ENCODE measurements around the gene ADCY10. TPM values are rescaled to one million over a fixed set of nuclear protein-coding genes. Genes with fewer than 3 reads are reported as not detected.

Gene ADCY10
- total RNA-seq, 1 donor from 2014 or later: 0.26 TPM

GRCh38 chr1:167776616-167777268, 137.2 kb downstream of the ADCY10 start:
- H3K27me3 ChIP-seq (ENCODE audit: control insufficient read depth, insufficient read depth, low read length): no peaks in the 10 kb centered on the region
- no peak for TF ChIP-seq CTCF (IDR thresholded peaks at IDR 0.05; ENCODE audit: insufficient read depth, low read length, severe bottlenecking)
- no peak overlapping the region for H3K4me3 ChIP-seq (ENCODE audit: low read depth, low read length)
- H3K36me3 ChIP-seq (ENCODE audit: control insufficient read depth, insufficient read depth, low read length): peaks cover 8% of the 10 kb centered on the region
- DNase-seq (ENCODE audit: low read depth) (no peak), FAIRE-seq (no peak)

DNA sequence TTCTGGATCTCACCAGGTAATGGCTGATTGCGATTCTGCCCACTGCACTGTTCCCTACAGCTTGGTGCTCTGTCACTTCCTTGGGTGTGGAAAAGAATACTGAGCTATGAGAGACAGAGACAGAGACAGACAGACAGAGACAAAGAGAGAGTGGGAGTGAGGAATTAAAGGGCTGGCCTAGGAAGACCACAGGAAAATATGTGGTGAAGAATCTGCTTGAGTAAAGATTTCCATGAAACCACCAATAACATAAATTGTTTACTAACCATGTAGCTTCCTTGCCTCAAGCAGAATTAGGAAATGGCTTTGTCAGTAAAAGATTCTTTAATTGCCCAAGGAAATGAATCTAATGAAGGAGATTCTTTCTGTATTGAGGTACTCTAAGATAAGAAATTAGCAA, 137.8 kb downstream of the ADCY10 start:
- no peak overlapping the region for H3K4me3 ChIP-seq (ENCODE audit: low read depth, low read length)
- FAIRE-seq: peak; percentile 90
- no peak for TF ChIP-seq CTCF (IDR thresholded peaks at IDR 0.05; ENCODE audit: insufficient read depth, low read length, severe bottlenecking)
- H3K27me3 ChIP-seq (ENCODE audit: control insufficient read depth, insufficient read depth, low read length): no peaks in the 10 kb centered on the region
- peaks cover 9% of the 10 kb centered on the region for H3K36me3 ChIP-seq (ENCODE audit: control insufficient read depth, insufficient read depth, low read length)
- no peak for DNase-seq (ENCODE audit: low read depth)

DNA sequence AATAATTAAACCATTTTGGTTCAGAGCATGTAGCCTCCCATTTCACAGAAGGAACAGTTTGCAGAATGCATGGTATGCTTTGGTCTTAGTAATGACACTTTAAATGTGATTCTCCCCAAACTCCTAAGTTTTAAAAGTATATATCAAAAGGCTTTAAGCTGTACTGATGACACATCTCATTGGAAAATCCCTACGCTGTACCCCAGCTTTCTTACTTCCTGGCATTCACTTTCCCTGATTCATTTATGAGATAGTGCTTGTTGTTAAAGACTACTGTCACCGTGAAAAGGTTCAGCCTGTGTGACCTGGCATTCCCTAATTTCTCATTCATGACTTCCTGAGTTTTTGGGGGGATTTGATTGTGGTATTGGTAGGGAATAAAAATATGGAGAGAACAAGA, 138.8 kb downstream of the ADCY10 start:
- no peak for TF ChIP-seq CTCF (IDR thresholded peaks at IDR 0.05; ENCODE audit: insufficient read depth, low read length, severe bottlenecking)
- no peak overlapping the region for H3K4me3 ChIP-seq (ENCODE audit: low read depth, low read length)
- peaks cover 12% of the 10 kb centered on the region for H3K36me3 ChIP-seq (ENCODE audit: control insufficient read depth, insufficient read depth, low read length)
- FAIRE-seq (no peak), DNase-seq (ENCODE audit: low read depth) (peak; percentile 62)
- no peaks in the 10 kb centered on the region for H3K27me3 ChIP-seq (ENCODE audit: control insufficient read depth, insufficient read depth, low read length)

GRCh38 chr1:167774710-167775109, 139.2 kb downstream of the ADCY10 start:
- Histone ChIP-seq H3K4me3 (ENCODE audit: low read depth, low read length) (no peak overlapping the region), H3K27me3 (ENCODE audit: control insufficient read depth, insufficient read depth, low read length) (no peaks in the 10 kb centered on the region), H3K36me3 (ENCODE audit: control insufficient read depth, insufficient read depth, low read length) (peaks cover 14% of the 10 kb centered on the region)
- TF ChIP-seq CTCF (IDR thresholded peaks at IDR 0.05; ENCODE audit: insufficient read depth, low read length, severe bottlenecking): no peak
- no peak for FAIRE-seq
- DNase-seq (ENCODE audit: low read depth): peak; percentile 59

- FAIRE-seq: no peak
- no peak overlapping the region for H3K4me3 ChIP-seq (ENCODE audit: low read depth, low read length)
- H3K36me3 ChIP-seq (ENCODE audit: control insufficient read depth, insufficient read depth, low read length): peaks cover 16% of the 10 kb centered on the region
Measured at GRCh38 chr1:167773516-167773915, 140.4 kb downstream of the ADCY10 start.

More at GRCh38 chr1:167773516-167773915, 140.4 kb downstream of the ADCY10 start:
- DNase-seq (ENCODE audit: low read depth): no peak
- no peaks in the 10 kb centered on the region for H3K27me3 ChIP-seq (ENCODE audit: control insufficient read depth, insufficient read depth, low read length)
- TF ChIP-seq CTCF (IDR thresholded peaks at IDR 0.05; ENCODE audit: insufficient read depth, low read length, severe bottlenecking): no peak

Data from bronchial epithelial cell (primary cell).